ENCODE results near the gene MOCOS. TPM values are rescaled to one million over a fixed set of nuclear protein-coding genes. Genes with fewer than 3 reads are reported as not detected.

The MOCOS gene
- total RNA-seq, 1 donor from 2014 or later = 4.2 TPM

DNA sequence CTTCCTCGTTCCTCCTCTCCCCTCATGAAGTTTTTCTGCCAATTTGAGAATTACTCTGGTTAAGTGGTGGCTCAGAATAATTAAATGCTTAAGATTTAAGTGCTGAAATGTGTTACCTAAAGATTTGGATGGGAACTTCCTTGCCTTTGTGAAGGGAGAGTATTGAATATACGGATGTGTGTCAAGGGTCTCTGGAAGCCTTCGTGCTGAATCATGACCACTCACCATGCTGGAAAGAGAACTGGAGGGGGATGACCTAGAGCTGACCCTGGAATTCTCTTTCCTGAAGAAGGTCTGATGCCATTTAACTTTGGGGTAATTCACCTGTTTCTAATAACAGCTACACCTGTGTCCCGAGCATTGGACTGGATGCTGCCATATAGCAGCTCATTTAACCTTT lies 2.2 kb downstream of the MOCOS start:
- Histone ChIP-seq H3K4me3 (no peak overlapping the region), H3K27me3 (ENCODE audit: low read depth) (no peaks in the 10 kb centered on the region), H3K4me1 (peaks cover 21% of the 10 kb centered on the region), H3K27ac (no peak overlapping the region), H3K36me3 (no peaks in the 10 kb centered on the region), H3K9me3 (no peaks in the 10 kb centered on the region)
- DNase-seq (no peak), ATAC-seq (no peak)
- intact Hi-C loops (cut with DNase I) = no loop called here
- TF ChIP-seq, protein P1, sequence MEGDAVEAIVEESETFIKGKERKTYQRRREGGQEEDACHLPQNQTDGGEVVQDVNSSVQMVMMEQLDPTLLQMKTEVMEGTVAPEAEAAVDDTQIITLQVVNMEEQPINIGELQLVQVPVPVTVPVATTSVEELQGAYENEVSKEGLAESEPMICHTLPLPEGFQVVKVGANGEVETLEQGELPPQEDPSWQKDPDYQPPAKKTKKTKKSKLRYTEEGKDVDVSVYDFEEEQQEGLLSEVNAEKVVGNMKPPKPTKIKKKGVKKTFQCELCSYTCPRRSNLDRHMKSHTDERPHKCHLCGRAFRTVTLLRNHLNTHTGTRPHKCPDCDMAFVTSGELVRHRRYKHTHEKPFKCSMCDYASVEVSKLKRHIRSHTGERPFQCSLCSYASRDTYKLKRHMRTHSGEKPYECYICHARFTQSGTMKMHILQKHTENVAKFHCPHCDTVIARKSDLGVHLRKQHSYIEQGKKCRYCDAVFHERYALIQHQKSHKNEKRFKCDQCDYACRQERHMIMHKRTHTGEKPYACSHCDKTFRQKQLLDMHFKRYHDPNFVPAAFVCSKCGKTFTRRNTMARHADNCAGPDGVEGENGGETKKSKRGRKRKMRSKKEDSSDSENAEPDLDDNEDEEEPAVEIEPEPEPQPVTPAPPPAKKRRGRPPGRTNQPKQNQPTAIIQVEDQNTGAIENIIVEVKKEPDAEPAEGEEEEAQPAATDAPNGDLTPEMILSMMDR (IDR thresholded peaks at IDR 0.05) = no peak

DNA sequence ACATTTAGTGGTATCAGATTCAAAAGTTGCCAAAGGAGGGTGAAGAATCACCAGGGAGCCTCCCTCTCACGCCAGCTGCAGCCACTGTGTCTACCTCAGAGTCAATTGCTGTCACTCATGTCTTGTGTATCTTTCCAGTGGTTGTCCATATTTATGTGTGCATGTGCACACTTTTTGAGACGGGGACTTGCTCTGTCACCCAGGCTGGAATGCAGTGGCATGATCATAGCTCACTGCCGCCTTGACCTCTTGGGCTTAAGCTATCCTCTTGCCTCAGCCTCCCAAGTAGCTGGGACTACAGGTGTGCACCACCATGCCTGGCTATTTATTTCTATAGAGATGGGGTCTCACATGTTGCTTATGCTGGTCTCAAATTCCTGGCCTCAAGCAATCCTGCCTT lies 4.0 kb downstream of the MOCOS start:
- no peak for DNase-seq
- Histone ChIP-seq H3K27ac (no peak overlapping the region), H3K9me3 (no peaks in the 10 kb centered on the region), H3K4me3 (no peak overlapping the region), H3K27me3 (ENCODE audit: low read depth) (no peaks in the 10 kb centered on the region), H3K4me1 (peaks cover 19% of the 10 kb centered on the region), H3K36me3 (no peaks in the 10 kb centered on the region)
- intact Hi-C loops (cut with DNase I) = no loop called here
- no peak for ATAC-seq
- TF ChIP-seq, protein P1 (IDR thresholded peaks at IDR 0.05) = no peak

DNA sequence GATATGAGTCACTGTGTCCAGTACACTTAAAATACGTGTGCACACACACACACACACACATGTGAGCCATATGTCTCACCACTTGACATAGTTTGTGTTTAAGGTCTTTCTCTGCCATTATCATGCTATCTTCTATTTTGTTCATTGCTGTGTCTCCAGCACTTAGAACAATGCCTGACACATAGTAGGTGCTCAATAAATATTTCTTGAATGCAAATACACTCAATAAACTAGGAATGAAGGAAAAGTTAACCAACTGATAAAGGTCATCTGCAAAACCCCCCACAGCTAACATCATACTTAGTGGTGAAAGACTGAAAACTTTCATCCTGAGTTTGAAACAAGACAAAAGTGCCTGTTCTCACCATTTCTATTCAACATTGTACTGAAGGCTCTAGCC lies 4.4 kb downstream of the MOCOS start:
- TF ChIP-seq, protein P1 (IDR thresholded peaks at IDR 0.05) = no peak
- ATAC-seq (no peak), DNase-seq (no peak)
- H3K4me1 ChIP-seq = peaks cover 15% of the 10 kb centered on the region
- intact Hi-C loops (cut with DNase I) = no loop called here
- no peaks in the 10 kb centered on the region for H3K27me3 ChIP-seq (ENCODE audit: low read depth)
- no peaks in the 10 kb centered on the region for H3K36me3 ChIP-seq
- no peaks in the 10 kb centered on the region for H3K9me3 ChIP-seq
- no peak overlapping the region for H3K27ac ChIP-seq
- no peak overlapping the region for H3K4me3 ChIP-seq

DNA sequence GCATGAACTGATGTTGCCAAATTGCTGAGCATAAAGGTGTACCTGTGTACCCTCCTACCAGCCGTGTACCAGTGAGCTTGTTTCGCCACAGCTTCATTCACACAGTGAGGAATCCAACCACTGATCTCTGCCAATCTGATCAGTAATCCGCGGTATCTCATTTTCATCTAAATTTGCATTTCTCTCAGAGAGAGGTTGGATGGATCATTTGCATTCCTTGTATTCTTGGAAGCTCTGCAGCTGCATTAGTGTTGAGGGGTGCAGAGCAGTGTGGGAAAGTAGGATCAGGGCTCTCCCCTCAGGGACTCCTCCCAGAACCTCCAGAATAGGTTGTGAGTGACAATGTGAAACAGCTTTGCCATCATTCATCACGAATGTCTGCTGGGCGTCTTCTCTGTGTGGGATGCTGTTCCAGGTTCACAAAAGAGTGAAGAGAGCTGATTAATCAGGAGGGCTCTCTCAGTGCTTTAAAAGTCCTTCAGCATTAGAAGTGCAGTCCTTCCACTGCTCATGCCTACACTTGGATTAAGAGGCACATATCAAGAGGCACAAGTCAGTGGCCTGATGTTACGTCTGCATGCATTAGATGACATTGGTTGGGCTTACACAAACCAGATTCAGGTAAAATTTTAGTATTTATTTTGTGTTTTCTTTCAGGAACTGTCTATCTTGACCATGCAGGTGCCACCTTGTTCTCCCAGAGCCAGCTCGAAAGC lies 7.5 kb downstream of the MOCOS start:
- TF ChIP-seq, protein P1 (IDR thresholded peaks at IDR 0.05) = no peak

DNA sequence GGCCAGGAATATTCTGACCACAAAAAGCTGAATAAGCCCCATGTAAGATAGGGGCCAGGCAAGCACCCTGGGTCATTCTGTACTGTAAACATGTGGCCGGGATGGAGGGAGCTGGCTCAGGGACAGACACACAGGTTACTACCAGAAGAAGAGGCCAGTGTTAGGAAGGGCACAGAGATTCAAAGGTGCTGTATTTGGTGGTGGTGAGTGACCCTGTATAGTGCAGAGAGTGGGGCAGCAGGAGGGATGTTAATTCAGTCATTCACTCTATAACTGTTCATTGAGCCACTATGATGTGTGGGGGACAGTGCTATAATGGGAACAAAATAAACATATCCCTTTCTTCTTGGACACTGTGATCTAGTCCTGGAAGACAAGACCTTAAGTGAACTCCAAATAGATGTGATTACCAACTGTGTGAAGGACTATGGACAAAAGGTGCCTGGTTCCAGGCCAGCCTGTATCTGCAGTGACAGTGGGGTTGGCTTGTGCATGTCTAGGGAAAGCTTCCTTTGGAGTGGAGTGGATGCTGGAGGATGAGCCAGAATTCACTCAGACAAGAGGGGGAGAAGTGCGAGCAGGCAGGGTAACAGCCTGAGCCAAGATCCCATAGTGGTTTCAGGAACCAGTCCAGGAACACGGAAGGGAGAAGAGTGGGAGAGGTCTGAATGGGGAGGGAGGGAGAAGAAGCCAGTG lies 8.3 kb downstream of the MOCOS start:
- H3K27ac ChIP-seq = no peak overlapping the region
- intact Hi-C loops (cut with DNase I) = no loop called here
- H3K36me3 ChIP-seq = no peaks in the 10 kb centered on the region
- DNase-seq = no peak
- TF ChIP-seq, protein P1 (IDR thresholded peaks at IDR 0.05) = no peak
- no peak overlapping the region for H3K4me3 ChIP-seq
- no peaks in the 10 kb centered on the region for H3K27me3 ChIP-seq (ENCODE audit: low read depth)
- H3K9me3 ChIP-seq = no peaks in the 10 kb centered on the region
- H3K4me1 ChIP-seq = no peaks in the 10 kb centered on the region
- peak; percentile 12 to 28 for ATAC-seq

More for the DNA sequence above, 7.5 kb downstream of the MOCOS start:
- H3K27ac ChIP-seq = no peak overlapping the region
- peak; percentile 68 to 77 for ATAC-seq
- DNase-seq = no peak
- no peak overlapping the region for H3K4me3 ChIP-seq
- no peaks in the 10 kb centered on the region for H3K36me3 ChIP-seq
- H3K9me3 ChIP-seq = no peaks in the 10 kb centered on the region
- intact Hi-C loops (cut with DNase I) = no loop called here
- H3K27me3 ChIP-seq (ENCODE audit: low read depth) = no peaks in the 10 kb centered on the region
- no peaks in the 10 kb centered on the region for H3K4me1 ChIP-seq
